K562 (cell line): ENCODE results near the gene MYOM1. TPM values are rescaled to one million over a fixed set of nuclear protein-coding genes. Genes with fewer than 3 reads are reported as not detected.

Source experiments
- ATF3 ChIP-seq, 2 experiments: fragments of 450-650 bp in 1 of 2; sonication (generic) in 1 of 2; formaldehyde crosslinking in 1 of 2; IDR thresholded peaks in 1 of 2; conservative IDR thresholded peaks in 1 of 2; 2 replicates each; pipeline versions ENCODE4 v1.6.1 to v1.8.1; 2016 to 2023; ENCODE audit warnings: mild to moderate bottlenecking in 2 of 2, moderate library complexity in 2 of 2, inconsistent platforms in 1 of 2, missing genetic modification reagents in 1 of 2
- BDP1 ChIP-seq: IDR thresholded peaks from 3 replicates; pipeline ENCODE4 v1.6.1; 2011; ENCODE audit not compliant: insufficient read length, insufficient read depth
- CEBPB ChIP-seq: fragments of 450-650 bp; IDR thresholded peaks from 2 replicates; pipeline ENCODE4 v1.6.1; 2016; ENCODE audit warnings: missing genetic modification characterization, missing compliant biosample characterization
- E2F3 ChIP-seq: fragments of 250-450 bp; sonication (Bioruptor Pico); IDR thresholded peaks from 2 replicates; pipeline ENCODE4 v1.4.0; 2020; ENCODE audit warnings: mild to moderate bottlenecking
- E2F6 ChIP-seq, 2 experiments: IDR thresholded peaks; 2 replicates each; pipeline ENCODE4 v1.6.1; 2011; ENCODE audit warnings: borderline replicate concordance in 1 of 2, control low read depth in 1 of 2, low read depth in 1 of 2, low read length in 1 of 2, mild to moderate bottlenecking in 1 of 2, mixed read lengths in 1 of 2, moderate library complexity in 1 of 2; ENCODE audit not compliant: insufficient read depth in 1 of 2, insufficient read length in 1 of 2, poor library complexity in 1 of 2, severe bottlenecking in 1 of 2; ENCODE audit errors: extremely low read depth in 1 of 2
- ELF2 ChIP-seq: fragments of 250-450 bp; sonication (Bioruptor Pico); IDR thresholded peaks from 2 replicates; pipeline ENCODE4 v1.5.0; 2021; ENCODE audit warnings: mild to moderate bottlenecking
- HDAC1 ChIP-seq, 2 experiments: fragments of 450-650 bp; IDR thresholded peaks; 2 replicates each; pipeline ENCODE4 v1.6.1; 2016 to 2017; ENCODE audit warnings: inconsistent platforms in 1 of 2, mild to moderate bottlenecking in 1 of 2, moderate library complexity in 1 of 2
- HNRNPLL ChIP-seq: fragments of 200-400 bp; formaldehyde crosslinking; IDR thresholded peaks from 2 replicates; pipeline ENCODE4 v1.6.1; 2017; ENCODE audit warnings: low read length, low read depth, mild to moderate bottlenecking; ENCODE audit not compliant: poor library complexity, severe bottlenecking
- KLF10 ChIP-seq: fragments of 250-450 bp; sonication (Bioruptor Pico); IDR thresholded peaks from 2 replicates; pipeline ENCODE4 v1.6.1; 2021; ENCODE audit warnings: matching md5 sums
- KLF6 ChIP-seq: fragments of 250-450 bp; sonication (Bioruptor Pico); IDR thresholded peaks from 2 replicates; pipeline ENCODE4 v1.4.0; 2020; ENCODE audit warnings: mild to moderate bottlenecking, moderate library complexity, borderline replicate concordance
- MAFK ChIP-seq: IDR thresholded peaks from 2 replicates; pipeline ENCODE4 v1.6.1; 2011; ENCODE audit warnings: low read length, improper control_type of control experiment
- NFE2 ChIP-seq: IDR thresholded peaks from 2 replicates; pipeline ENCODE4 v1.6.1; 2014; ENCODE audit warnings: antibody characterized with exemption, low read depth
- NONO ChIP-seq, 2 experiments: fragments of 200-400 bp in 1 of 2; fragments of 450-650 bp in 1 of 2; formaldehyde crosslinking in 1 of 2; IDR thresholded peaks; 2 replicates each; pipeline ENCODE4 v1.6.1; 2017; ENCODE audit warnings: low read depth in 2 of 2, mild to moderate bottlenecking in 2 of 2, moderate library complexity in 2 of 2, low read length in 1 of 2
- NUFIP1 ChIP-seq: fragments of 450-650 bp; IDR thresholded peaks from 2 replicates; pipeline ENCODE4 v1.6.1; 2018; ENCODE audit not compliant: partially characterized antibody
- PHB2 ChIP-seq: fragments of 450-650 bp; IDR thresholded peaks from 2 replicates; pipeline ENCODE4 v1.6.1; 2017; ENCODE audit warnings: low read depth
- RBM14 ChIP-seq: fragments of 200-400 bp; formaldehyde crosslinking; IDR thresholded peaks from 2 replicates; pipeline ENCODE4 v1.6.1; 2018; ENCODE audit warnings: low read depth, mild to moderate bottlenecking, low read length, moderate library complexity, borderline replicate concordance; ENCODE audit not compliant: insufficient read depth
- SLC30A9 ChIP-seq: fragments of 250-450 bp; sonication (Bioruptor Pico); IDR thresholded peaks from 2 replicates; pipeline ENCODE4 v1.8.0; 2022; ENCODE audit warnings: mild to moderate bottlenecking, moderate library complexity
- SMARCA5 ChIP-seq: fragments of 450-650 bp; IDR thresholded peaks from 2 replicates; pipeline ENCODE4 v1.6.1; 2016
- XRCC3 ChIP-seq: fragments of 450-650 bp; IDR thresholded peaks from 2 replicates; pipeline ENCODE4 v1.6.1; 2017; ENCODE audit warnings: mild to moderate bottlenecking, moderate library complexity
- ZBTB1 ChIP-seq: sonication (generic); formaldehyde crosslinking; IDR thresholded peaks from 2 replicates; pipeline ENCODE4 v1.8.1; 2023; ENCODE audit warnings: missing genetic modification reagents, low read depth, mild to moderate bottlenecking, borderline replicate concordance
- ZBTB26 ChIP-seq: fragments of 450-650 bp; formaldehyde crosslinking; IDR thresholded peaks from 2 replicates; pipeline ENCODE4 v1.4.0; 2022; ENCODE audit warnings: missing genetic modification characterization
- ZNF121 ChIP-seq: sonication (generic); formaldehyde crosslinking; conservative IDR thresholded peaks from 2 replicates; pipeline ENCODE4 v1.8.0; 2022; ENCODE audit warnings: missing genetic modification reagents
- ZNF133 ChIP-seq: fragments of 250-450 bp; sonication (Bioruptor Pico); IDR thresholded peaks from 2 replicates; pipeline ENCODE4 v1.4.0; 2020; ENCODE audit warnings: mild to moderate bottlenecking
- ZNF174 ChIP-seq: fragments of 250-450 bp; sonication (Bioruptor Pico); IDR thresholded peaks from 2 replicates; pipeline ENCODE4 v1.4.0; 2020; ENCODE audit warnings: mild to moderate bottlenecking
- ZNF511 ChIP-seq: sonication (generic); formaldehyde crosslinking; IDR thresholded peaks from 2 replicates; pipeline ENCODE4 v1.8.0; 2022; ENCODE audit warnings: mild to moderate bottlenecking, missing genetic modification reagents
- polyA plus RNA-seq, 8 experiments: library from polyadenylated mRNA; depleted of rRNA in 4 of 8; stranded (reverse) in 5 of 8; unstranded in 3 of 8; fragments of >200 nt; fragmentation: Nextera tagmentation in 2 of 8; fragmentation: Illumina TruSeq in 1 of 8; extraction: Ambion mirVana in 2 of 8; extraction: Trizol in 1 of 8; gene quantifications; 2 replicates each; pipeline versions ENCODE4 v1.2.1 to v1.2.3, GENCODE V29; 2011 to 2014; ENCODE audit warnings: inconsistent platforms in 1 of 8, missing spikeins in 1 of 8
- total RNA-seq, 7 experiments: library from RNA; depleted of rRNA in 6 of 7; stranded (reverse); fragments of >200 nt in 6 of 7; fragmentation: Illumina TruSeq in 2 of 7; extraction: Trizol in 2 of 7; gene quantifications; 2 replicates each; pipeline versions ENCODE4 v1.2.1 to v1.2.3, GENCODE V29; 2011 to 2021; ENCODE audit warnings: low replicate concordance in 1 of 7

The MYOM1 gene
- total and polyA plus RNA-seq, 9 of the 15 experiments (the other 6 are each of a cell fraction or from before 2014, with no cell fraction given), result 0.01 to 0.62 (median 0.25) TPM

- peak; percentile 70; the same call in 1 of the 2 replicates for TF ChIP-seq CEBPB (tag)
- TF ChIP-seq KLF6 (CRISPR knock-in tag), result no peak
- peak; percentile 95 for TF ChIP-seq HNRNPLL
- TF ChIP-seq E2F6 (IDR thresholded peaks at IDR 0.05; ENCODE audit: borderline replicate concordance in 1 of 2, extremely low read depth in 1 of 2, insufficient read depth in 1 of 2, insufficient read length in 1 of 2, low read depth in 1 of 2, low read length in 1 of 2, poor library complexity in 1 of 2, severe bottlenecking in 1 of 2), result peak in 1 of 2 experiments; percentile 29
- TF ChIP-seq KLF10 (CRISPR knock-in tag), result no peak
- no peak for TF ChIP-seq ELF2 (CRISPR knock-in tag)
- TF ChIP-seq ZNF511 (CRISPR knock-in tag), result peak; percentile 78; the same call in 1 of the 2 replicates
- TF ChIP-seq SLC30A9 (CRISPR knock-in tag), result no peak
- TF ChIP-seq PHB2, result no peak
- no peak for TF ChIP-seq ZNF133
- TF ChIP-seq MAFK, result peak; percentile 16; the same call in 1 of the 2 replicates
- TF ChIP-seq NUFIP1, result no peak
- TF ChIP-seq E2F3, result no peak
- TF ChIP-seq SMARCA5, result peak; percentile 23; the same call in 1 of the 2 replicates
- TF ChIP-seq HDAC1 (IDR thresholded peaks at IDR 0.05), result 0 out of 4 replicates have a peak, but pooled peaks of 1 of the 2 experiments have one; percentile 51
- TF ChIP-seq ZNF121 (CRISPR knock-in tag), result peak; percentile 91
- no peak for TF ChIP-seq XRCC3
- TF ChIP-seq NFE2, result 0 out of 2 replicates have a peak, but pooled peaks have one; percentile 24
- 0 out of 2 replicates have a peak, but pooled peaks have one; percentile 58 for TF ChIP-seq ZBTB26 (CRISPR knock-in tag)
- TF ChIP-seq RBM14, result no peak
- TF ChIP-seq NONO (IDR thresholded peaks at IDR 0.05; ENCODE audit: low read depth in 2 of 2, low read length in 1 of 2), result no peak
- TF ChIP-seq ATF3 (IDR thresholded peaks at IDR 0.05), result no peak
- peak; percentile 28; the same call in 1 of the 2 replicates for TF ChIP-seq ATF3 (CRISPR knock-in tag; conservative IDR thresholded peaks at IDR 0.05)
- no peak for TF ChIP-seq BDP1
- no peak for TF ChIP-seq ZNF174 (CRISPR knock-in tag)
- TF ChIP-seq ZBTB1 (CRISPR knock-in tag), result 0 out of 2 replicates have a peak, but pooled peaks have one; percentile 47
Observed at GRCh38 chr18:3245853-3246634, 26.3 kb upstream of the MYOM1 start (continued).
